ENCODE results near the gene HBS1L. TPM values are rescaled to one million over a fixed set of nuclear protein-coding genes. Genes with fewer than 3 reads are reported as not detected.

The HBS1L gene
- polyA plus RNA-seq, 3 donors = 16.0 to 48.9 (median 36.3) TPM

DNA sequence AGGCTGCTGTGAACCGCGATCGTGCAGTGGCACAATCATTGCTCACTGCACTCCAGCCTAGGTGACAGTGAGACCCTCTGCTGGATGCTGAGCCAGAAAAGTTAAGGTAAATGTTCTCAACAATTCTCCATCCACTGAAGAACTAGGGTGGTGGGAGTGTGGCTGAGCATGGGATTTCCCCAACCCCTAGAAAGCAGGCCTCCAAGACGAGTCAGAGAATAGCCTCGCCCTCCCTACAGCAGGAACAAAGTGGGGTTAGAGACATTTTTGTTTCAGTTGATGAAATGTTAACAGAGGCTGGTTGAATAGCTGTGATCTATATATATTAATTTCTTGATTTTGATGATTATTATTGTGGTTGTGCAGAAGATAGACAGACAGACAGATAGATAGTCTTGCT lies 98.6 kb downstream of the HBS1L start:
- no peak overlapping the region for H2AFZ ChIP-seq (ENCODE audit: insufficient read depth, low read depth, low read length, poor library complexity, severe bottlenecking)
- no peak overlapping the region for H3K9ac ChIP-seq (ENCODE audit: insufficient read depth, low read length, poor library complexity, severe bottlenecking)
- H3K4me1 ChIP-seq (ENCODE audit: control insufficient read depth in 1 of 2, insufficient read depth in 2 of 2, low read length in 2 of 2) = no peaks in the 10 kb centered on the region
- H3K9me3 Mint-ChIP-seq = peaks cover 0 to 2% (median 0%) of the 10 kb centered on the region in 7 donors
- no peaks in the 10 kb centered on the region for H3K9me3 ChIP-seq (replicated peaks in 1 of 2; ENCODE audit: control insufficient read depth in 1 of 2, insufficient read depth in 1 of 2, low read length in 2 of 2)
- H3K27ac Mint-ChIP-seq = no peak overlapping the region
- intact Hi-C loops (cut with micrococcal nuclease) = no loop called here
- no peaks in the 10 kb centered on the region for H3K27me3 Mint-ChIP-seq (ENCODE audit: low read depth in 3 of 3)
- H3K36me3 ChIP-seq (replicated peaks in 1 of 2; ENCODE audit: control insufficient read depth in 1 of 2, insufficient read depth in 2 of 2, low read length in 2 of 2) = peaks cover 0 to 6% of the 10 kb centered on the region in 2 donors
- no peaks in the 10 kb centered on the region for H3K79me2 ChIP-seq (ENCODE audit: insufficient read depth, low read length)
- TF ChIP-seq, protein P1, sequence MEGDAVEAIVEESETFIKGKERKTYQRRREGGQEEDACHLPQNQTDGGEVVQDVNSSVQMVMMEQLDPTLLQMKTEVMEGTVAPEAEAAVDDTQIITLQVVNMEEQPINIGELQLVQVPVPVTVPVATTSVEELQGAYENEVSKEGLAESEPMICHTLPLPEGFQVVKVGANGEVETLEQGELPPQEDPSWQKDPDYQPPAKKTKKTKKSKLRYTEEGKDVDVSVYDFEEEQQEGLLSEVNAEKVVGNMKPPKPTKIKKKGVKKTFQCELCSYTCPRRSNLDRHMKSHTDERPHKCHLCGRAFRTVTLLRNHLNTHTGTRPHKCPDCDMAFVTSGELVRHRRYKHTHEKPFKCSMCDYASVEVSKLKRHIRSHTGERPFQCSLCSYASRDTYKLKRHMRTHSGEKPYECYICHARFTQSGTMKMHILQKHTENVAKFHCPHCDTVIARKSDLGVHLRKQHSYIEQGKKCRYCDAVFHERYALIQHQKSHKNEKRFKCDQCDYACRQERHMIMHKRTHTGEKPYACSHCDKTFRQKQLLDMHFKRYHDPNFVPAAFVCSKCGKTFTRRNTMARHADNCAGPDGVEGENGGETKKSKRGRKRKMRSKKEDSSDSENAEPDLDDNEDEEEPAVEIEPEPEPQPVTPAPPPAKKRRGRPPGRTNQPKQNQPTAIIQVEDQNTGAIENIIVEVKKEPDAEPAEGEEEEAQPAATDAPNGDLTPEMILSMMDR (IDR thresholded peaks at IDR 0.05) = no peak
- no CpG with 5 or more reads among the region's 5 CpGs for WGBS (ENCODE audit: insufficient coverage)
- no peak overlapping the region for H3K4me3 ChIP-seq (replicated peaks in 1 of 3; ENCODE audit: low read depth in 2 of 3, low read length in 3 of 3)
- DNase-seq = no peak
- H3K27me3 ChIP-seq (ENCODE audit: control insufficient read depth in 2 of 2, insufficient read depth in 2 of 2, low read length in 2 of 2) = no peaks in the 10 kb centered on the region
- H3K4me2 ChIP-seq (replicated peaks; ENCODE audit: extremely low read depth, low read length, poor library complexity, severe bottlenecking) = no peak overlapping the region
- H4K20me1 ChIP-seq (ENCODE audit: insufficient read depth, low read length) = no peaks in the 10 kb centered on the region
- no peaks in the 10 kb centered on the region for H3K4me1 Mint-ChIP-seq
- no peak overlapping the region for H3K27ac ChIP-seq (ENCODE audit: low read depth in 1 of 2, low read length in 2 of 2)
- H3K4me3 Mint-ChIP-seq = no peak overlapping the region
- H3K36me3 Mint-ChIP-seq = peaks cover 8 to 15% of the 10 kb centered on the region in 2 donors

DNA sequence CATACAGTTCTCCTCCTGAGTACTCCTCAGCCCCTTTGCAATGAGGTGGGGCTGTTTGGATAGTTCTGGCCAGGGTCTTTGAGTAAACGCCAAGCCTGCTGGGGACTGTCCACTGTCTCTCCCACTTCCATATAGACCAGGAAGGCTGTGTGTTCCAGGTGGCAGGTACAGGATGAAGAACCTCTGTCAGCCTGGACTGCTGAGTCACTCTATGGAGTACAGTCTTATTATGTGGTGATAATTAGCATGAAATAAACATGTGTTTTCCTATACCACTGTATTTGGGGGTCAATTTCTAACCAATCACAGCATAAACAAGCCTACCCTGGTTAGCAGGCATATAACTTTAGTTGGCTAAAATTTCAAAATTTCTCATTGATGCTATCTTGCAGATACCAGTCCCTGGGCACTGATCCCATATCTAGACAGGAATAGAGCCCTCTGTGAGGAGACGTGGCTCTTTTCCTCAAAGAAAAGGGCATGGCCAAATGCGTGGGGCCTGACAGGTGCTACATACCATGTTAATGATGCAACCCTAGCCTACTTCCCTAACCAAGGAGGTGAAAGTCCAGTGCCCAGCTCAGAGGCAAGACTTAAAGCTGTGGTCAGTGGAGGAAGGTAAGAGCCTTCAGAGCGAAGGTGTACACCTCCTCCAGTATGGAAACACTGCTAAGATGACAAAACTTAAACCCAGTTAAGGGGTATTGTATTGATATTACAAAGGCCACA lies 100.2 kb downstream of the HBS1L start:
- no CpG with 5 or more reads among the region's 4 CpGs for WGBS (ENCODE audit: insufficient coverage)
- intact Hi-C loops (cut with micrococcal nuclease) = no loop called here
- Histone ChIP-seq H3K4me1 (ENCODE audit: control insufficient read depth in 1 of 2, insufficient read depth in 2 of 2, low read length in 2 of 2) (no peaks in the 10 kb centered on the region), H3K36me3 (replicated peaks in 1 of 2; ENCODE audit: control insufficient read depth in 1 of 2, insufficient read depth in 2 of 2, low read length in 2 of 2) (no peaks in the 10 kb centered on the region), H2AFZ (ENCODE audit: insufficient read depth, low read depth, low read length, poor library complexity, severe bottlenecking) (no peak overlapping the region), H4K20me1 (ENCODE audit: insufficient read depth, low read length) (no peaks in the 10 kb centered on the region), H3K79me2 (ENCODE audit: insufficient read depth, low read length) (no peaks in the 10 kb centered on the region), H3K27ac (ENCODE audit: low read depth in 1 of 2, low read length in 2 of 2) (no peak overlapping the region), H3K4me3 (replicated peaks in 1 of 3; ENCODE audit: low read depth in 2 of 3, low read length in 3 of 3) (no peak overlapping the region), H3K9me3 (replicated peaks in 1 of 2; ENCODE audit: control insufficient read depth in 1 of 2, insufficient read depth in 1 of 2, low read length in 2 of 2) (no peaks in the 10 kb centered on the region), H3K27me3 (ENCODE audit: control insufficient read depth in 2 of 2, insufficient read depth in 2 of 2, low read length in 2 of 2) (no peaks in the 10 kb centered on the region), H3K4me2 (replicated peaks; ENCODE audit: extremely low read depth, low read length, poor library complexity, severe bottlenecking) (no peak overlapping the region), H3K9ac (ENCODE audit: insufficient read depth, low read length, poor library complexity, severe bottlenecking) (no peak overlapping the region)
- H3K4me3 Mint-ChIP-seq = no peak overlapping the region
- TF ChIP-seq, protein P1 (IDR thresholded peaks at IDR 0.05) = no peak
- peaks cover 2 to 6% of the 10 kb centered on the region in 2 donors for H3K36me3 Mint-ChIP-seq
- no peaks in the 10 kb centered on the region for H3K4me1 Mint-ChIP-seq
- no peak overlapping the region for H3K27ac Mint-ChIP-seq
- no peaks in the 10 kb centered on the region for H3K9me3 Mint-ChIP-seq
- peaks cover 0 to 3% (median 0%) of the 10 kb centered on the region in 3 donors for H3K27me3 Mint-ChIP-seq (ENCODE audit: low read depth in 3 of 3)
- no peak for DNase-seq
